Measurements from ENCODE around the gene IGF2BP1. TPM values are rescaled to one million over a fixed set of nuclear protein-coding genes. Genes with fewer than 3 reads are reported as not detected.

IGF2BP1 gene
- total and polyA plus RNA-seq, 2 of the 8 experiments (the other 6 are each of a cell fraction or from before 2014, with no cell fraction given): 41.6 to 513 TPM

DNA sequence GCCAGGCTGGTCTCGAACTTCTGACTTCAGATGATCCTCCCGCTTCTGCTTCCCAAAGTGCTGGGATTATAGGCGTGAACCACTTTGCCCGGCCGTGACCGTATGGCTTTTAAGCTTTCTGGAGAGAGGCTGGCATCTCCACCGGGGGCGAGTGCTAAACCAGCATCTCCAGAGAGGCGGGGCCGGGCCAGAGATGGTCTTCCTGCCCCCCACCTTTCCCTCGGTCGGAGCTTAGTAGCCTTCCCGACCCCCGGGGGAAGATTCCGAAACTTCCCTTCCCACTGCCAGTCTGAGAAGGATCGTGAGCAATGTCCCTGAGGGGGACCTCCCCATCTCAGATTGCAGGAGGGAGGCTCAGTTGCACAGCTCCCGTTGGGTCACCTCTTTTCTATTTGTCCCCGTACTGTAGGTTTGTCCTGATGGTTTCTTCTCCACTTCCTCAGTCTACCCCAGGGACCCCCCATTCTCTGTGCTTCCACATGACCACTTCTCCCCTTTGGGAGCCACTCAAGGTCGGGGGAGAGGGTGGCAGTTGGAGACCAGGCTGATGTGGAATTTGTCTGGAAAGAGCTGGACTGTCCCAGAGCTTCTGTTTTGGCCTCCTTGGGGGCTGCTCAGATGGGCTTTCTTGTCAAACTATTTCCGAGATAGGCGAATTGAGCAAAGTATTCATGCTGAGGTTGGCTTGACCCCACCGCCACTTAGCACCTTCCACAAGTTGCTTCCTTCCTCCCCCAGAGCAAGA is 18.2 kb downstream of the IGF2BP1 start:
- peaks cover 37 to 42% of the 10 kb centered on the region in 2 experiments for H4K20me1 ChIP-seq (replicated peaks in 1 of 2; ENCODE audit: control insufficient read depth in 1 of 2, insufficient read depth in 2 of 2, low read length in 2 of 2)
- peaks cover 30 to 90% of the 10 kb centered on the region in 2 experiments for H3K79me2 ChIP-seq (ENCODE audit: control insufficient read depth in 1 of 2, insufficient read depth in 2 of 2, low read length in 2 of 2)
- H3K56ac ChIP-seq (replicated peaks; ENCODE audit: insufficient read length, low read depth, low read length): no peak overlapping the region
- H4K91ac ChIP-seq (replicated peaks; ENCODE audit: insufficient read length, low read length): no peak overlapping the region
- no peak overlapping the region for H2BK20ac ChIP-seq (ENCODE audit: low read length)
- peak in 1 of 2 experiments; percentile 38 for DNase-seq (ENCODE audit: low read depth in 1 of 2, low spot score in 2 of 2)
- peaks cover 0 to 36% (median 3%) of the 10 kb centered on the region in 4 experiments; a peak in 5 of 8 replicates for H3K36me3 ChIP-seq (ENCODE audit: control insufficient read depth in 2 of 4, insufficient read depth in 4 of 4, low read length in 3 of 4)
- no peak overlapping the region for H2BK120ac ChIP-seq (replicated peaks; ENCODE audit: low read depth, low read length)
- 93% methylated on average over 22 of the region's 22 CpGs; no CpG with 5 or more reads in 1 of the 2 experiments for WGBS, 2 experiments (ENCODE audit: extremely low coverage in 1 of 2, insufficient coverage in 1 of 2, insufficient read length in 1 of 2, insufficient replicate concordance in 2 of 2, low coverage in 1 of 2, low lambda C conversion rate in 2 of 2, missing lambda C conversion rate in 1 of 2)
- H3K79me1 ChIP-seq (ENCODE audit: low read depth, low read length): peaks cover 19% of the 10 kb centered on the region
- peak overlapping the region in 1 of 4 experiments; percentile 23; a peak in 1 of 7 replicates for H3K9ac ChIP-seq (replicated peaks in 1 of 4; ENCODE audit: extremely low read depth in 1 of 4, low read depth in 3 of 4, low read length in 3 of 4)
- H3K23me2 ChIP-seq (ENCODE audit: low read depth, low read length): no peaks in the 10 kb centered on the region; the same call in 1 of the 2 replicates
- H4K8ac ChIP-seq (ENCODE audit: extremely low read depth, insufficient read depth, low read length): no peak overlapping the region
- H2BK5ac ChIP-seq (ENCODE audit: low read depth, low read length): no peak overlapping the region
- H3K4me1 ChIP-seq (replicated peaks in 1 of 4; ENCODE audit: control insufficient read depth in 3 of 4, insufficient read depth in 4 of 4, low read length in 3 of 4): peaks cover 24 to 41% (median 34%) of the 10 kb centered on the region in 4 experiments
- no peak overlapping the region for H2AK5ac ChIP-seq (ENCODE audit: low read depth, low read length)
- peak overlapping the region; percentile 61 for H3K14ac ChIP-seq (ENCODE audit: insufficient read length)
- no peaks in the 10 kb centered on the region for H3K27me3 ChIP-seq (replicated peaks in 1 of 4; ENCODE audit: control insufficient read depth in 3 of 4, extremely low read depth in 1 of 4, insufficient read depth in 3 of 4, low read length in 3 of 4)
- H3K18ac ChIP-seq (ENCODE audit: extremely low read depth, low read length): no peak overlapping the region
- POLR2A ChIA-PET (ENCODE audit: partially characterized antibody): interaction anchor here (0.8 to 13.9 kb wide), 8 partner anchors 10 to 107 kb away, joined by 3 to 366 read pairs (median 10); partner anchors contain the start of genes IGF2BP1, SNF8 and UBE2Z
- H4K5ac ChIP-seq (ENCODE audit: insufficient read length, low read depth, low read length): no peak overlapping the region
- H3K4ac ChIP-seq (replicated peaks; ENCODE audit: insufficient read length, low read depth, low read length): no peak overlapping the region
- CTCF ChIA-PET (ENCODE audit: partially characterized antibody): interaction anchor here (0.9 to 9.4 kb wide), 19 partner anchors 9 to 154 kb away, joined by 3 to 222 read pairs (median 6); partner anchors contain the start of genes IGF2BP1 and SNF8
- H2BK12ac ChIP-seq (ENCODE audit: low read depth, low read length): no peak overlapping the region
- H2BK15ac ChIP-seq (ENCODE audit: low read length): no peak overlapping the region
- H3K27ac ChIP-seq (ENCODE audit: low read depth, low read length): no peak overlapping the region
- H3K4me2 ChIP-seq (ENCODE audit: insufficient read depth in 1 of 2, low read depth in 2 of 2, low read length in 2 of 2): peak overlapping the region in 1 of 2 experiments; percentile 96; a peak in 3 of 4 replicates
- H3K9me3 ChIP-seq (ENCODE audit: insufficient read depth in 2 of 2, low read depth in 1 of 2, low read length in 1 of 2): no peaks in the 10 kb centered on the region
- no peak overlapping the region for H2AFZ ChIP-seq (ENCODE audit: low read length)
- H3K23ac ChIP-seq (ENCODE audit: insufficient read length): no peak overlapping the region
- no peak for FAIRE-seq
- no peak overlapping the region for H3K4me3 ChIP-seq (ENCODE audit: extremely low read depth in 1 of 4, insufficient read depth in 2 of 4, low read depth in 3 of 4, low read length in 4 of 4)
- TF ChIP-seq BCL11A (IDR thresholded peaks at IDR 0.05; ENCODE audit: low read depth in 2 of 2, low read length in 2 of 2) (no peak), SIN3A (conservative IDR thresholded peaks at IDR 0.05 in 1 of 2, IDR thresholded peaks at IDR 0.05 in 1 of 2; ENCODE audit: low read depth in 1 of 2, low read length in 2 of 2) (no peak), TAF1 (IDR thresholded peaks at IDR 0.05; ENCODE audit: low read depth, low read length) (no peak), ZNF274 (IDR thresholded peaks at IDR 0.05; ENCODE audit: borderline replicate concordance, extremely low read depth, low read length) (no peak), HDAC6 (IDR thresholded peaks at IDR 0.05; ENCODE audit: low read depth, low read length) (no peak), ASH2L (IDR thresholded peaks at IDR 0.05; ENCODE audit: low read length) (no peak), HDAC2 (IDR thresholded peaks at IDR 0.05; ENCODE audit: borderline replicate concordance in 1 of 2, low read depth in 2 of 2, low read length in 2 of 2) (no peak), POLR2AphosphoS5 (IDR thresholded peaks at IDR 0.05; ENCODE audit: low read depth, low read length) (no peak; the same call in 1 of the 2 replicates), NRF1 (IDR thresholded peaks at IDR 0.05; ENCODE audit: low read depth, low read length) (no peak), SIRT6 (IDR thresholded peaks at IDR 0.05; ENCODE audit: low read length) (no peak), RNF2 (IDR thresholded peaks at IDR 0.05; ENCODE audit: borderline replicate concordance, low read depth, low read length, missing control alignments, poor library complexity, severe bottlenecking) (no peak)
